ENCODE results near the gene LBP.

LBP gene

DNA sequence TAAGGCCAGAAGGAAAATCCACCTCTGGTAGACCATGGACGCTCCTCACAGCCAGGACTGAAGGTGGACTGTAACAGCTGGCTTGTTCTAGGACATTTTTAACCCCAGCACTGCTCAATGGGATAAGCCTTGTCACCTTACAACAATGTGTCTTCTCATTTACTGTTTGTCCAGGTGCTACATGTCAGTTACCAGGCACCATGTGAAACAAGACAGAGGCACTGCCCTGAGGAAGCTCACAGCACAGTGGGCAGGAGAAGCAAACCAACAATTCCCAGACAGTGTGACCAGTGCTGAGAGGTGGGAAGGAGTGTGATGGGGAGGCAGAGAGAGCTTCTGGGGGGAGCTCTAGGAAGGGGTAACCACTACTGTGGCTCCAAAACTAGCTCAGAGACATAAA lies 78.1 kb downstream of the LBP start:
- no peak overlapping the region for H3K9ac ChIP-seq
- H4K20me1 ChIP-seq: peaks cover 100% of the 10 kb centered on the region
- no peaks in the 10 kb centered on the region for H3K9me3 ChIP-seq
- no peak overlapping the region for H3K4me3 ChIP-seq
- no peak for TF ChIP-seq Cebpa-rat (IDR thresholded peaks at IDR 0.05)
- H3K4me2 ChIP-seq: peak overlapping the region; percentile 17; the same call in 1 of the 2 replicates
- H3K27ac ChIP-seq: no peak overlapping the region
- peaks cover 100% of the 10 kb centered on the region for H3K36me3 ChIP-seq
- H3K27me3 ChIP-seq: no peaks in the 10 kb centered on the region; the same call in 1 of the 2 replicates
- H3K4me1 ChIP-seq: peaks cover 42% of the 10 kb centered on the region

DNA sequence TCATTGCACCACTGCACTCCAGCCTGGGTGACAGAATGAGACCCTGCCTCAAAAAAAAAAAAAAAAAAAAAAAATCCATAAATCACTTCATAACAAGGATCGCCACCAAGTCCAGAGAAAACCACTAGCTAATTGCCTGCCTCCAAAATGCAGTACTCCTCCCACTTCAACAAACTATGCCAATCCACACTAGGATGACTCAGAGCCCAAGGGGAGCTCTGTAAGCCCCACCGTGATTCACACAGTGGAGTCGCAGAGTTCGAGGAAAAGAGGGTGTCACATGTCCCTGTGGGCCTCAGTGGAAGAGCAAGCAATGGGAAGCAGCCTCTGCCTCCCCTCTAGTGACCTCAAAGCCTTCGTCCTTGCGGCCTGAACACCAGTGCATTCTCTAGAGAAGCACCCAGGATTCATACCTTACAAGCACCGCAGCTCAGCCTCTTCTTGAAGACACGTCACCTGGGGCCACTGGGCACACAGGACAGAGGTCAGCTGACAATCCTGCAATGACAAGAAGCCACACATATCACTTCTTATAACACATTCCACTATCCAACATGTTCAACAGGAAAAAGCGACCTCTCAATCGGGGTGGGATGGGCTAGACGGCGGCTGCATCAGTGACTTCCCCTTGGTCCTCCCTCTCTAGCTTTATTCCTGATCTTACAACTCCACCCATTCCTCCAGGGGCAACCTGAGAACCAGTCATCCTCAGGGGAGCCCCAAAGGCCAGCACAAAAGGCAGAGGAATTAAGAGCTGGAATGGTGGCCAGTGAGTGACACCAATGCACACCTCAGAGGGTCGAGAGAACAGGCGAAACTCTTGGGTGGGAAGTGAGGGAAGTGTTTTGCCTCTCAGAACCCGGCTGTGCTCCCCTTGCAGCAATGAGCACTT lies 80.0 kb downstream of the LBP start:
- Histone ChIP-seq H3K27me3 (no peaks in the 10 kb centered on the region; the same call in 1 of the 2 replicates), H3K9ac (no peak overlapping the region), H3K36me3 (peaks cover 100% of the 10 kb centered on the region), H3K4me3 (no peak overlapping the region), H3K9me3 (0 out of 2 replicates have a peak, but pooled peaks cover under 1% of the 10 kb centered on the region), H3K4me1 (peaks cover 50% of the 10 kb centered on the region), H3K4me2 (no peak overlapping the region), H3K27ac (no peak overlapping the region), H4K20me1 (peaks cover 100% of the 10 kb centered on the region)
- TF ChIP-seq Cebpa-rat (IDR thresholded peaks at IDR 0.05): no peak
